Stimulated activated CD4-positive, alpha-beta T cell treated with anti-CD3 and anti-CD28 coated beads, Interleukin-1b, Interleukin-23, amount 100 ng/mL, for 1 hour (primary cell): ENCODE measurements around the gene CASQ2.

Experiments used
- DNase-seq, 2 donors: peaks; one replicate each; pipeline ENCODE4 v3.0.0-alpha.2; 2020; ENCODE audit warnings: low read depth in 2 of 2

CASQ2 gene

DNA sequence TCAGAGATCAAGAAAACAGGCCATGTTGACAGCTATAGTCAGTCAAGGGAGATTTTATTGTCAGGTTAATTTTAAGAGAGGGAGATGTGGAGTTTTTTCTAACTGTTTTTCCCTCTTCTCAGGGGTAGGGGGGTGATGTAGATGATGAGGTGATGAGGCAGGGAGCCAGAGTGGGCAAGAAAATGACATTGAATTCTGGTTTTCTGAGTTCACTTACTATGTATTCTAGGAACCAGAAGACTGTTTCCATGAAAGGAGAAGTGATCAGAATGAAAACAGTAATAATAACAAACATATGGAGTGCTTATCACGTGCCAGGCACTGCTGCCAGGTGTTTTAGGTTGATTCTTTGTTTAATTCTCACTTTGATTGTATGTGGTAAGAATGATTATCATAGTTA lies 40.2 kb downstream of the CASQ2 start:
- no peak for DNase-seq

GRCh38 chr1:115727706-115728249 lies 40.7 kb downstream of the CASQ2 start:
- no peak for DNase-seq

- DNase-seq: no peak
These were observed 41.9 kb downstream of the CASQ2 start for GRCh38 chr1:115726570-115726969.

DNA sequence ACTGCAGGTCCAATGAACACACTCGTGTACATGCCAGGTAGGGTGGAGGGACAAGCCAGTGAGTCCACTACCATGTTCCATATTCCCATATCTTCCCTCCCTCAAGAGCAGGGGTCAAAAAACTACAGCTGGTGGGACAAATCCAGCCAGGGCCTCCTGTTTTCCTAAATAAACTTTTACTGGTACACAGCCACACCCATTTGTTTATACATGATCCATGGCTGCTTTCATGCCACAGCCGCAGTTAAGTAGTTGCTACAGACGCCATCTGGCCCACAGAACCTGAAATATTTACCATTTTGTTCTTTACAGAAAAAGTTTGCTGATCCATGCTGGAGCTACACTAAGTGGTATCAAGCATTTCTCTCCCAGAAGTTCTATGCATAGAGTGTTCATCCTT lies 42.4 kb downstream of the CASQ2 start:
- no peak for DNase-seq

DNA sequence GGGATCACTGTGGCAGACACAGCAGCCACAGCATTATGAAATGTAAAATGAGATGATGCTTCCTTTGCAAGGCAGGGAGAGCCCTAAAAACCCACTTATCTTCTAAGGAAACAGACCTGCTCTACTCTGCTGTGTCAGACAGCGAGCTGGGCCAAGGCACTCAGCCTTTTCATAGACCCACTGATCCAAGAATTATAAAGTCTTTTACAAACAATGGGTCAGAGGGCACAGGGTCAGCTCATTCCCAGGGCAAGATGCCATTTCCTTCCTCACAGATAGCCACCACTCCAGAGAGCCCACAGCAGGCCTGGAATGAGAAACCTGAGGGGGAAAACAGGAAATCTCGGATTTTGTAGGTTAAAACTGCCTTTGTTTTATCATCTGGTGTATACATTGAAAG lies 42.9 kb downstream of the CASQ2 start:
- DNase-seq: no peak

DNA sequence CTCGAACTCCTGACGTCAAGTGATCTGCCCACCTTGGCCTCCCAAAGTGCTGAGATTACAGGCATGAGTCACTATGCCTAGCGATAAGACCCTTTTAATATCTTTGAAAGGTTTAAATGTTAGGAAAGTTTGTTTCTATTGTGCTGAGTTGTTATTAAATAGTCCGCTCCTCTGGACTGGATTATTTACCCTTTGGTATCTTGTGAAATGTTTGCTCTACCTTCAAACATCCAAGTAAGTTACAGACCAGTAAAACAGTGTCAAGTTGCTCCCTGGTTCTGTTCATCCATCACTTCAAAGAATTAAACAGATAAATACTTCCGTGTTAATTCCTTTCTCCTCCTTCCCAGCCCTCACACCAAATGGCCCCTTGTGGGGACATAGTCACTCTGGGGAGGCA lies 44.8 kb downstream of the CASQ2 start:
- no peak for DNase-seq

- DNase-seq: no peak
These were observed 46.3 kb downstream of the CASQ2 start for GRCh38 chr1:115722221-115722620.

DNA sequence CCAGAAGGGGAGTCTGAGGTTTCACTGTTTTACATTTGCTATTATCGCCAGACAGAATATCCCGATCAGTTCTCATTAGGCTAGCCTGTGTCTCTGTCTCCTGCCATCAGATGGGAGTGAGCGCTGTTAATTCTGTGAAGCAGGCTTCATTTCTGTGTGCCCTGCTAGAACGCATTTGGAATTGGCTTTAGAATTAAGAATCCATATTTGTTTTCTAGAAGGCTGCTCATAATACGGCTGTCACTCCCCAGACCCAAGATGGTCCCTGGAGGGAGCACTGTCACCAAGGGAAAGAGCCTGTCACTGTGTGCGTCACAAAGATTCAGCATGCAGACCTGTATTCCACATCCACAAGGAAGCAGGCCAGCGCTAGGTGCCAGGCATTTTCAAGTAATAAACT lies 49.2 kb downstream of the CASQ2 start:
- no peak for DNase-seq

DNA sequence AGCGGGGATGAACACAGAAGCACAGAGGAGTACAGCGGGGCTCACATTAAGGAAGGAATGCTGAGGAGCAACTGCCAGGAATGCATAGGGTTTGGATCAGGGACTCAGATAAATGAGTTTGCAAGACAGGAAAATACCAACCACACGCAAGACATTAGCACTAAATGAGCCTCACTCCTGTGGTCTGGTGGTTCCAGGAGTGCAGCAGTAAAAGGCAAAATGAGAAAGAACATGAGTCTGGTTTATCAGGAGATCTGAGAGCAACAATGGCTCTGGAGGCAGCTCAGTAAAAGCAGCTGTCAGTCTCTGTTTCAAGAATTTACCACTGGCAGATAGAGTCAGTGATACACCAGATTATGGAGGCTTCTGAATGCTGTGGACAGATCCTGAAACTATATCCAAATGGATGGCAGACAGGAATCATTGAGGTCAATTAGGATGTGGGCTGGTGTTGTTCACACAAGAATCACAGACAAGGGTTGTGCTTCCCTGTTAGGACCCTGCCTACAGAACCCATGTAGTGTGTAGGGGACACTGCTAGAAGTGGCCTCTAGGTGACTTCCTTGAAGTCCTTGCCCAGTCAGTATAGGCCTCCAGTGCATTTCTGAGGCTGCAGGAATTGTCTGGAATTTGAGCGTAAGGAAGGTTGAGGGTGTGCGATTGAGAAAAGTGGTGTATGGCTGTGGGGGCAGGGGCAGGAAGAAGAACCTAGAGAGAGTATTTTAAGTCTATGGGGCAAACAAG lies 50.3 kb downstream of the CASQ2 start:
- no peak for DNase-seq

- DNase-seq: no peak
These were observed 51.0 kb downstream of the CASQ2 start for GRCh38 chr1:115717541-115717940.

GRCh38 chr1:115714572-115715141 lies 53.9 kb downstream of the CASQ2 start:
- DNase-seq: no peak

DNA sequence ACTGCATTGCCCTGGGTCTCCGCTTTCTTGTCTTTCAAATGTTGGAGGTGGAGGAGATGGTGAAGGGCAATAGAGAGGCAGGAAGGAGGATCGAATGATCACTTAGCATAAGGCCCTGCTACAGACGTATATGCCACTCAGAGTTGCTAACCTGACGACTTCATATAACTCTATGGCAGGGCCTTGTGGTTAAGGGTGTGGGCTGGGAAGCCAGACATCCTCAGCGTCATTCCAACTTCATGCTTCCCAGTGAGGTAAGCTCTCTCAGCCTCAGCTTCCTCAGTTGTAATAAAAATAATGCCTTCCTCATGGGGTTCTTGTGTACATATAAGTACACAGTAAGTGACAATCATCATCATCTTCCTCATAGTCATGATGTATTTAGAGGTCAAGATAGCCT lies 54.6 kb downstream of the CASQ2 start:
- no peak for DNase-seq

DNA sequence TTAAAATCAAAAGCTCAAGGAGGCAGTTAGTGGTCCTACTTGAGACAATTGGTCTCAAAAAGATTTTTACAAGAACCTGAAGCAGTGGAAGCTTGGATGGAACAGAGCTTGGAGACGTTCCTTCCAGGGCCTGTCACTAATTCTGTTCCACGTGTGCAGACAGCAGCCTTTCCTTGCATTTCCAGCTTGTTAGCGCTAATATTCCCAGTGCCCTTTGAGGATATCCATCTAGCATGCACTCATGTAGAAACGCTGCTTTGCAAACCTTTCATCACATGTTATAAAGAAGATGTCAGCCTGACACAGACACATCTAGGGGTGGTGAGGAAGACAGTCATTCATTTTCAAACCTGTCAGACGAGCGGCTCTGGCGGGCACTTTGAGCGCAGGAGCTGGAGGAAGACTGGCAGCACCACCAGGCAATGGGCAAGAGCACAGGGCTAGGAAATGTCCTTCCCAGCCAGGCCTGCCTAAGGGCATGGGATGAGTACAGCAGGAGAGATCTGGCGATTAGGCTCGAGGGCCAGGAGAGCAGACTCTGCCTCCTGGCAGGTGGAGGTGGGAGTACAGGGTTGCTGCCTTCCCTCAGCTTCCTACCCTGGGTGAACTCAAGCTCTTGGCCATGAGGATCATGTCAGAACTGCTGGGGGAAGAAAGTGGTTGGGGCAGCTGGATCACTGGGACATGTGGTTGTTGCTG lies 55.5 kb downstream of the CASQ2 start:
- no peak for DNase-seq

- DNase-seq: no peak
These were observed 57.5 kb downstream of the CASQ2 start for GRCh38 chr1:115710859-115711624.

GRCh38 chr1:115706587-115707425 lies 61.7 kb downstream of the CASQ2 start:
- DNase-seq: no peak

GRCh38 chr1:115705963-115706362 lies 62.6 kb downstream of the CASQ2 start:
- no peak for DNase-seq

- DNase-seq: no peak
These were observed 63.2 kb downstream of the CASQ2 start for GRCh38 chr1:115705085-115705951.

DNA sequence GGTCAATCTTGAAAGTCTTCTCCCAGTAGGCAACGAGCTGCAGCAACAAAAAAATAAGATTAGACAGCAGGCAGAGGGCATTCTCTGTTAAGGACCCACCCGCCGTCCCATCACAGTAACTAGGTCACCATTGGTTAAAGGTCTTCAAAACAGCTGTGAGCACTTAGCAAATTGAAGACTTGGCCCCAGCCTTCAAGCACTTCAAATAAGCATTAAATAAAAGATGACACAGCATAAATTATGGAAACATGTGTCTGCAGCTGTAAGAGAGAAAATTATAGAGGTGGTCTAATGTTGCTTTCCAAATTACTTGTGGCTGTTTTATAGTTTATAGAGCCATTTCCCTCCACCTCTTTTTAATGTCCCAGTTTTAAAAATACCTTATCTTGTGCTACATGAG lies 65.6 kb downstream of the CASQ2 start:
- DNase-seq: no peak

- DNase-seq: no peak
These were observed 67.4 kb downstream of the CASQ2 start for GRCh38 chr1:115701090-115701489.

DNA sequence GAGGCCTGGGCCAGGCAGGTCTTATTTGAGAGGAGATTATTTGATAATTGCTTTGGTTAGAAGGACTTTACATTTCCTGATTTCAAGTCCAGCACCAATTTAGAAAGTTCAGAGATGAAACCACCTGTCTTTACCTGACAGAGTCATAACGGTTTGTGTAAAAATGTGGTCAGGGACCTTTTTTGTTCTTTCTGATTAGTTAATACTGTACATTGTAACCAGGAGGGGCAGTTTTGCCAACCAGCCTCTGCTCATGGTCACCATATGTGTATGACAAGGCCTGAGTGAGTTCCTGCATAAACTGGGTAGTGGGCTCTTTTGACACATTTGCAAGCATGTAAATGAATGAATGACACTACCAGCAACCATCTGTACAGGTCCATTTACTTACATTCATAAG lies 70.9 kb downstream of the CASQ2 start:
- DNase-seq: no peak
